CD4-positive, alpha-beta T cell treated with Interleukin-10 for 1 hour (primary cell): ENCODE data around the gene TMEM203.
"Not testable (repeated sequence)": the region's sequence is repeated elsewhere in the genome, so short reads cannot be mapped to it uniquely, and the experiment has no call there.

Source experiments
- DNase-seq: peaks from one replicate; pipeline ENCODE4 v3.0.0-alpha.2; 2020

TMEM203 gene

GRCh38 chr9:137241490-137242268, 36.2 kb upstream of the TMEM203 start:
- peak; percentile 67 for DNase-seq

- DNase-seq: peak; percentile 100
Observed at GRCh38 chr9:137240841-137241489, 35.5 kb upstream of the TMEM203 start, which contains the start of gene TUBB4B. TUBB4B (plus strand) TSS chr9:137241287; CDS start chr9:137241361, 74 bp downstream.

DNA sequence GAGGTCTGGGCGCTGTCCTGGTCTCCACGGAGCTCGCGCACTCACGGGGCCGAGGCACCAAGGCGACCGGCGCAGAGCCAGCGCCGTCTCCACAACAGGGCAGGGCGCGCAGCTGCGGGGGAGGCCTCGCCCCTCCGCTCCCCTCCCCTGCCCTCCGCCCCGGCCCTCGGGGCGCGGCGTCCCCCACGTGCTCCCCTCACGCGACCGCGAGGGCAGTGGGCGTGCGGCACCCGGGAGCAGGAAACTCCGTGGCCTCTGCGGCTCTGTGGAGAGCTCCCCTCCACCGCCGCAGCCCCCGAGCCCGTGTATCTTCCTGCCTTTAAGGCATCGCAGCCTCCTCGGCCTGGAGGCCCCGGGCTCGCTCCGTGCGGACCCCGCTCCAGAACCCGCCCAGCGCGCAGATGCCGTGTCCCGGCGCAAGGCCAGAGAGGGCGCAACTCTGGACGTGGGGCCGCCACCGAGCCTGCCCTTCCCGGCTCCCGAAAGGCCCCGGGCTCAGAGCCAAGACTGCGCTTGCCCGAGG, 34.9 kb upstream of the TMEM203 start:
- DNase-seq: peak; percentile 77

- not testable (repeated sequence) for DNase-seq
Observed at GRCh38 chr9:137239541-137240200, 34.2 kb upstream of the TMEM203 start.

- no peak for DNase-seq
Observed at GRCh38 chr9:137237759-137238726, 32.6 kb upstream of the TMEM203 start.

GRCh38 chr9:137236936-137237421, 31.5 kb upstream of the TMEM203 start:
- DNase-seq: no peak

- peak; percentile 92 for DNase-seq
Observed at GRCh38 chr9:137236238-137236935, 30.9 kb upstream of the TMEM203 start.

DNA sequence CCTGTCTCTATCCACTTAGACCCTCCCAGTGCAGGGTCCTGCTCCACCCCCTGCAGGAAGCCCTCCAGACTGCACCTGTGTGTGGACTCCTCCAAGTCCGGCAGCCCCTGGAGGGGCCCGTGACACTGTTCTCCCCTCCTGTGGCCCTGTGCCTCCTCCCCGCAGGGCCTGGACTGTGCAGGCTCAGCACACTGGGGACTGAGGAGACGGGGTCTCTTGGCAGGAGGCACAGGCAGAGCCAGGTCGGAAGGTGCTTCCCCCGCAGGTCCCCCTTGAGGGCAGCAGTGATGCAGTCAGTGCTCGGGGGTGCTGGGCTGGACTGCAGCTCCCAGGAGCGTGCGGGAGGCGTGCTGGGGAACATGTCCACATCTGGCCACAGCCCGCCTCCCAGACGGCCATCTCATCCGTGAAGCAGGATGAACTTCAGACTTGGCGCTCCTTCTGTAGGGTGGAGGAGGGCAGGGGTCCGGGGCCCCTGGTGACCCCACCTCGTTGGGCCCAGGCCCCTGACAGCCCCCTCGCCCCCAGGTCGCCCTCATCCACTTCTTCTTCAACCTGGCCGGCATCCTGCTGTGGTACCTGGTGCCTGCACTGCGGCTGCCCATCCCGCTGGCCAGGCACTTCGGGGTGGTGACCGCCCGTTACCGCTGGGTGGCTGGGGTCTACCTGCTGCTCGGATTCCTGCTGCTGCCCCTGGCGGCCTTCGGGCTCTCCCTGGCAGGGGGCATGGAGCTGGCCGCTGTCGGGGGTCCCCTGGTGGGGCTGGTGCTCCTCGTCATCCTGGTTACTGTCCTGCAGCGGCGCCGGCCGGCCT, 30.2 kb upstream of the TMEM203 start:
- no peak for DNase-seq

DNA sequence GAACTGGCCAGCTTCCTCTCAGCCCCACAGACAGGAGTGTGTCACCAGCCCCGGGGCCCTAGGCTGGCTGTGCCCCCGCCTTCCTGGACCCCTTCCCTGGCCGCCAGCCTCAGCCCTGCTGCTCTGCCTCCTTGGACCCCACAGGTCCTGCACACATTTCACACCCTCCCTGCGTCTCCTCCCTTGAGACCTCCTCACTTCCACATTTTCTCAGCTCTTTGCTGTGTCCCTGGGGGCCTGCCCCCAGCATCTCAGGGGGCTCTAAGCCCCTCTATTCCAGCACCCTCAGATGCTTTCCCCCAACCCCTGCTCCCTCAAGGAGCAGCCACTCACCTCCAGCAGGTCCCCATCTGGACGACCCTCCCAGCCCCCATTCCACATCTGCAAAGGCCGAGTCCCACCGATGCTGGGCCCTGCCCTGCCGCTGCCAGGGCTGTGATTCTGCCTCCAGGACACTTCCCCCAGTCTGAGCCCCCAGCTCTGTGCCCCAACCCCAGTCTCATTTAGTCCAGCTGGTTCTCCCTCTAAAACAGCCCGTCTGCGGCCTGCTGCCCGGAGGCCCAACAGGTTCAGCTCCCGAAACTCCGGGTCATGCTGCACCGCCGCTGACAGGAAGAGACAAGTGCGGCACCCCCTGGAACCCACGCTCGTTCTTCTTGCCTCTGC, 29.4 kb upstream of the TMEM203 start:
- no peak for DNase-seq

DNA sequence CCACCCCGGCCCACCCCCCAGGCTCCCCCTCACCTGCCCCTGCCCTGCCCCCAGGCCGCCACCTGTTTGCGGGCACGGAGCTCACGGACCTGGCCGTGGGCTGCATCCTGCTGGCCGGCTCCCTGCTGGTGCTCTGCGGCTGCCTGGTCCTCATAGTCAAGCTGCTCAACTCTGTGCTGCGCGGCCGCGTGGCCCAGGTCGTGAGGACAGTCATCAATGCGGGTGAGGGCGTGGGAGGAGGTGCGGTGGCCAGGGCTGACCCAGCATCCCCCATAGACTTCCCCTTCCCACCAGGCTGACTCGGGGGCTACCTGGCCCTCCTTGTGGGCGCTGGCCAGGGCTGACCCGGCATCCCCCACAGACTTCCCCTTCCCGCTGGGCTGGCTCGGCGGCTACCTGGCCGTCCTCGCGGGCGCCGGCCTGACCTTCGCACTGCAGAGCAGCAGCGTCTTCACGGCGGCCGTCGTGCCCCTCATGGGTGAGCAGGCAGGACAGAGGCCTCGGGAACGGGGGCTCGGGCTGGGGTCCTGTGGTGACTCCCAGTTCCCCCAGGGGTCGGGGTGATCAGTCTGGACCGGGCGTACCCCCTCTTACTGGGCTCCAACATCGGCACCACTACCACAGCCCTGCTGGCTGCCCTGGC, 28.7 kb upstream of the TMEM203 start:
- DNase-seq: no peak

- no peak for DNase-seq
Observed at GRCh38 chr9:137233143-137233980, 27.9 kb upstream of the TMEM203 start.

DNA sequence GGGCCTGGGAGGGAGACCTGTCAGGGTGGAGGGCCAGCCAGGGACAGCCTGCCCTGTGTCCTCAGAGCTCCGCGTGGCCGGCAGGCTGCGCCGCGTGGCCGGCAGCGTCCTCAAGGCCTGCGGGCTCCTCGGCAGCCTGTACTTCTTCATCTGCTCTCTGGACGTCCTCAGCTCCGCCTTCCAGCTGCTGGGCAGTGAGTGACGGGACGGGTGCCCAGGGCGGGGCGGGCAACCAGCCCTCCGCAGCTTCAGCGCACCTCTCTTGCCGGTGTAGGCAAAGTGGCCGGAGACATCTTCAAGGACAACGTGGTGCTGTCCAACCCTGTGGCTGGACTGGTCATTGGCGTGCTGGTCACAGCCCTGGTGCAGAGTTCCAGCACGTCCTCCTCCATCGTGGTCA, 27.1 kb upstream of the TMEM203 start:
- no peak for DNase-seq

DNA sequence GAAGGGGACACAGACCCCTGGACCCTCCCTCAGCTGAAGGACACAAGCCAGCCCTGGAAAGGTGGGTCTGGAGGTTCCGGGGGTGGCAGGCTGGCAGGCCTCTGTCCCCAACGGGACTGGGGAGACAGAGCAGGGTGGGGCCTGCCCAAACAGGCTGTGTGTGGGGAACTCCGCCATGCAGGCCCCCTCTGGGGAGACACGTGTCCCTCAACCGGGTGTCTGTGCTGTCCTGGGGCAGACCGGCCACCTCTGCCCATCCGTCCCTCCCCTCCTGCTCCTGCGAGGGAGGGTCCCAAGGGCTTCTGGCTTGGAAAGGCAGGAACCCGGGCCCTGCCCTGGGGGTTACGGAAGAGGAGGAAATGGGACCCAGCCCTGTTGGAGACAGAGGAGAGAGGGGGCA, 26.7 kb upstream of the TMEM203 start:
- no peak for DNase-seq

- no peak for DNase-seq
Observed at GRCh38 chr9:137231372-137232039, 26.1 kb upstream of the TMEM203 start.

DNA sequence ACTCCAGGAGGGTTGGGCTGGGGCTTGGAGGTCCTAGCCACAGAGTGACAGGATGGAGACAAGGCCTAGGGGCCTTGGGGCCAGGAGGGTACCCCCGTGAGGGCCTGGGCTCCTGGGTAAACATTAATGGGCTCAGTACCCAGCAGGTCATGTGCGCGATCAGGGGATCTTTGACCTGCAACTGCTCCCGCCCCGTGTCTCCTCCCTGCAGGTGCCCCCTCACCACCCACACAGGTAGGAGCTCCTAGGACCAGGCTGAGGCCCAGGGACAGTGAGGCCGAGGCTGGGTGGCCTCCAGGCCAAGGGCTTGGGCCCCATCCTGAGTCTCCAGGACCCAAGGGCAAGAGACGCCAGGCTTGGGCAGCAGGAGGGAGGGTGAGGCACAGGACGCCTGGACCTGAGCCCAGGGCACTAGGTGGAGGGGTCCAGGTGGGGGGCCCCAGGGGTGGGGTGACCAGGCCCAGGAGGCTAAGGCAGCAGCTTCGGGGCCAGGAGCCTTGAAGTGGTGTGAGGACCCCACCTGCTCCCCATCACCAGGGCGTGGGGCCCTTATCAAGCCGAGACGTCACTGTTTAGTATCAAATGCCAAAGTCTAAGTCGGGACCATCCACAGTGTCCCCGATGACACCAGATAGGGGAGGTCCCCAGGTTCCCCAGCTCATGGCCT, 25.4 kb upstream of the TMEM203 start, which contains the start of gene SLC34A3:
TSS of gene SLC34A3 (plus strand) at position 197 of the 667 bp plus-strand sequence. CDS start 802 bp downstream, outside the sequence.
- no peak for DNase-seq

DNA sequence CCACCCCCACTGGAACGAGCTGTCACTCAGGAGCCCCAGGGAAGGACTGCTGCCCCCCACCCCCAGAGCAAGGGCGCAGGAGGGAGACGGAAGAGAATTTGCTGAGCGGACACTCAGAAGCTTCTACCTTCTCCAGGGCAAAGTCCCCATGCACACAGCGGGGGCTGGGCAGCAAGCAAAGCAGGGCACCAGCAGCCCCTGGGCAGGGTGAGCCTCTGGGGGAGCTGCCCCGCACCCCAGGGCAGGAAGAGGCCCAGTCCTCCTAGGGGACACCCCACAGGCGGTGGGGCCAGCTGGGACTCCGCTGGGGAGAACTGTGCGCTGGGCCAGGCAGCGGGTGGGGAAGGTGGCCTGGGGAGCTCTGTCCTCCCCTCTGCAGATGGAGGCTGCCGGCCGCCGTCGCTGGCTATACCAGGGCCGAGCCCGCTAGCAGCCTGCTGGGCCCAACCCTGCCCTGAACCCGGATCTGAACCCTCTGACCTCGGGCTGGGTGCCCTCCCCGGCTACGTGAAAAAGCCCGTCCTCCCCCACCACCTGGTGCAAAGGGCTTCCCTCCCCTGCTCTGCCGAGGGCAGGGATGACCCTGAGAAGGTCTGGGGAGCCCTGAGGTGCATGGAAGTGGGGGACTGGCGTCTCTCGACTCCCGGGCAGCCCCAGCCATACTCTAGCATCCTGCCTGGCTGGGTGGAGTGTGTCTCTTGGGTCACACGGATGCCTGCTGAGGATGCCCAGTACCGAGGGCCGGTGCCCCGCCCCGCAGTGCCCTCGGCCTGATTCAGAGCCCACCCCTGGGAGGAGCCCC, 24.7 kb upstream of the TMEM203 start:
- DNase-seq: no peak
